ENCODE results near the gene INMT.

DNA sequence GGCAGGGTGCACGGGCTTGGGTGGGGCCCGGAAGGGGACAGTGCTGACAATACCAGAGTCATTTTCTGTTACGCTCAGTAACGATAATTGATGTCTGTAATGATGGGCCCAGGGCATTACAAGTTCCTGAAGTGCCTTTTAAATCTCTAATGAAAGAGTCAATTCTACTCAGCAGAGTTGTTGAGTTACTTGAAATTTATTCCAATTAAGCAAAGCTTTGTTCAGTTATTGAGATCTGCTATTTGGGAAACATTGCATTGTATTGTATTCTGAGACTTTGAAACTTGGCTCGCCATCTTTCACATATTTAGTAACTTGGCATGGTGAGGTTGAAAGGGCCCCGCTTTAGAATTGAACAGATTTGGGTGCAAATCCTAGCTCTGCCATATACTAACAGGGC lies 54.0 kb downstream of the INMT start:
- no peak for TF ChIP-seq TAF1 (IDR thresholded peaks at IDR 0.05; ENCODE audit: borderline replicate concordance, insufficient read depth, low read length)
- TF ChIP-seq POLR2AphosphoS5 (IDR thresholded peaks at IDR 0.05; ENCODE audit: low read depth, low read length), result no peak
- no peak for TF ChIP-seq SIN3A (IDR thresholded peaks at IDR 0.05; ENCODE audit: borderline replicate concordance, insufficient read depth, low read length)
- TF ChIP-seq REST (IDR thresholded peaks at IDR 0.05; ENCODE audit: insufficient read depth in 1 of 2, low read depth in 2 of 2, low read length in 2 of 2), result no peak
